ENCODE data around the gene MPP3. TPM values are rescaled to one million over a fixed set of nuclear protein-coding genes. Genes with fewer than 3 reads are reported as not detected.

Gene MPP3
- total and polyA plus RNA-seq, 9 of the 15 experiments (the other 6 are each of a cell fraction or from before 2014, with no cell fraction given) = 0.41 to 10.4 (median 4.5) TPM

DNA sequence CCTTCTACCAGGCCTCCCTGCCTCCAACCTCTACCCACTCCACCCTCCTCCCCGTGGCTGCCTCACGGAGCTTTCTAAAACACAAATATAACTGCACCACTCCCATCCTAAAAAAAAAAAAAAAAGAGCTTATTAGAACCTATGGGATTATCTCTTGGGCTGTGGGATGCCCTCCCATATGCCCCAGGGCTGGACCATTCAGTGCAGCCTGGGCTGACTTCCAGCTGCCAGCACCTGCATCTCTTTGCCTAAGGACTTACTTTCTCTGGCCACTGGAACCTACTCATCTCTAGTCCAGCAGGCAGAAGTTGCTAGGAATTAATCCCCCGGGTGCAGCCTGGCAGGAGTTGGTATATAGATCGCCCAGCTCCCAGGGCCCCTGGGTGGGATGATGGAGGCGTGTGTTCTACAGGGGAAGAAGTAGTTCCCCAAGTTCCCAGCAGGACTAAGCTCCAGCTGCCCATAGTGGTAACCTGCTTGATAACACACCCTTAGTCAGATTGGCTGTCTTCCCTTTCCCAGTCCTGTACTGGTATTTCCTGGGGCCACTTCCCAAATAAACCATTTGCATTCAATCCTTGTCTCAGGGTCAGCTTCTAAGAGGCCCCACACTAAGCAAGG, 10.3 kb downstream of the MPP3 start:
- no peak overlapping the region for H3K9ac ChIP-seq (ENCODE audit: insufficient read depth in 1 of 2, low read depth in 2 of 2, low read length in 2 of 2)
- ATAC-seq = no peak
- no peak for FAIRE-seq
- intact Hi-C loops (cut with micrococcal nuclease) (no loop called here), in situ Hi-C loops (cut with MboI) (no loop called here)
- H3K4me2 ChIP-seq (ENCODE audit: insufficient read depth, low read length) = no peak overlapping the region
- 29% methylated on average over 3 of the region's 5 CpGs for WGBS (ENCODE audit: insufficient coverage, low coverage, missing lambda C conversion rate)
- H4K20me1 ChIP-seq (replicated peaks; ENCODE audit: control insufficient read depth, insufficient read depth, low read length) = no peaks in the 10 kb centered on the region
- POLR2A ChIA-PET = interaction anchor here (0.7 kb wide), 2 partner anchors 10 to 17 kb away, joined by 3 read pairs; partner anchors contain the start of gene MPP3
- H3K79me2 ChIP-seq (ENCODE audit: control insufficient read depth, insufficient read depth, low read length) = no peaks in the 10 kb centered on the region
- BruUV-seq (replicated peaks) = no TSS peak
- no peak overlapping the region for H3K4me3 ChIP-seq
- no peaks in the 10 kb centered on the region for H3K27me3 ChIP-seq (ENCODE audit: control insufficient read depth in 2 of 2, insufficient read depth in 2 of 2, low read length in 2 of 2)
- CTCF ChIA-PET (ENCODE audit: low intra/inter-chr PET ratio) = no interaction called here
- no peaks in the 10 kb centered on the region for H3K9me1 ChIP-seq (ENCODE audit: control insufficient read depth, insufficient read depth, low read length)
- no peak overlapping the region for H2AFZ ChIP-seq (ENCODE audit: low read depth, low read length)
- no peak for DNase-seq (ENCODE audit: extremely low read depth in 1 of 4, low spot score in 3 of 4)
- 0 out of 5 replicates have a peak, but pooled peaks cover 0 to 3% of the 10 kb centered on the region in 2 experiments for H3K4me1 ChIP-seq (replicated peaks in 1 of 2; ENCODE audit: control insufficient read depth in 2 of 2, insufficient read depth in 2 of 2, low read length in 2 of 2)
- peaks cover 2% of the 10 kb centered on the region; the same call in 1 of the 3 replicates for H3K36me3 ChIP-seq (ENCODE audit: control insufficient read depth, insufficient read depth, low read length)
- no peaks in the 10 kb centered on the region for H3K9me3 ChIP-seq (replicated peaks; ENCODE audit: control insufficient read depth, insufficient read depth, low read depth, low read length)
- H3K27ac ChIP-seq (ENCODE audit: extremely low read depth, low read depth, low read length) = no peak overlapping the region
- TF ChIP-seq KLF10 (CRISPR knock-in tag; IDR thresholded peaks at IDR 0.05) (no peak), ZNF668 (CRISPR knock-in tag; IDR thresholded peaks at IDR 0.05) (no peak), RAD51 (IDR thresholded peaks at IDR 0.05; ENCODE audit: borderline replicate concordance, low read depth) (no peak), SP2 (IDR thresholded peaks at IDR 0.05; ENCODE audit: extremely low read depth, low read depth, low read length, poor library complexity, severe bottlenecking) (no peak), SUPT5H (IDR thresholded peaks at IDR 0.05) (no peak), COPS2 (conservative IDR thresholded peaks at IDR 0.05) (no peak), TBP (optimal IDR thresholded peaks at IDR 0.05; ENCODE audit: low read depth, low read length) (no peak), ZNF444 (CRISPR knock-in tag; IDR thresholded peaks at IDR 0.05) (no peak), NCOA1 (IDR thresholded peaks at IDR 0.05; ENCODE audit: low read depth) (no peak)
- TF ChIP-seq, protein P1, sequence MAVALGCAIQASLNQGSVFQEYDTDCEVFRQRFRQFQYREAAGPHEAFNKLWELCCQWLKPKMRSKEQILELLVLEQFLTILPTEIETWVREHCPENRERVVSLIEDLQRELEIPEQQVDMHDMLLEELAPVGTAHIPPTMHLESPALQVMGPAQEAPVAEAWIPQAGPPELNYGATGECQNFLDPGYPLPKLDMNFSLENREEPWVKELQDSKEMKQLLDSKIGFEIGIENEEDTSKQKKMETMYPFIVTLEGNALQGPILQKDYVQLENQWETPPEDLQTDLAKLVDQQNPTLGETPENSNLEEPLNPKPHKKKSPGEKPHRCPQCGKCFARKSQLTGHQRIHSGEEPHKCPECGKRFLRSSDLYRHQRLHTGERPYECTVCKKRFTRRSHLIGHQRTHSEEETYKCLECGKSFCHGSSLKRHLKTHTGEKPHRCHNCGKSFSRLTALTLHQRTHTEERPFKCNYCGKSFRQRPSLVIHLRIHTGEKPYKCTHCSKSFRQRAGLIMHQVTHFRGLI (CRISPR knock-in tag; IDR thresholded peaks at IDR 0.05) = no peak

All from K562 (cell line).